ENCODE results near the gene OR7G2.
"Not testable (repeated sequence)": the region's sequence is repeated elsewhere in the genome, so short reads cannot be mapped to it uniquely, and the experiment has no call there.

The OR7G2 gene

GRCh38 chr19:9076901-9077300 lies 30.4 kb downstream of the OR7G2 start:
- no peaks in the 10 kb centered on the region for H3K27me3 ChIP-seq (replicated peaks; ENCODE audit: control insufficient read depth, insufficient read depth, low read length, poor library complexity, severe bottlenecking)
- no peaks in the 10 kb centered on the region for H3K4me1 ChIP-seq (ENCODE audit: control insufficient read depth, insufficient read depth, low read length, poor library complexity, severe bottlenecking)
- H3K27ac ChIP-seq (ENCODE audit: insufficient read depth, low read length, poor library complexity, severe bottlenecking) = no peak overlapping the region
- H3K9me3 ChIP-seq (ENCODE audit: control insufficient read depth, low read length) = no peaks in the 10 kb centered on the region
- no peaks in the 10 kb centered on the region for H3K36me3 ChIP-seq (ENCODE audit: control insufficient read depth, insufficient read depth, low read length)
- H3K4me3 ChIP-seq (ENCODE audit: insufficient read depth, low read depth, low read length, poor library complexity, severe bottlenecking) = no peak overlapping the region
- DNase-seq = no peak

- H3K9me3 ChIP-seq (ENCODE audit: control insufficient read depth, low read length) = no peaks in the 10 kb centered on the region
- no peaks in the 10 kb centered on the region for H3K36me3 ChIP-seq (ENCODE audit: control insufficient read depth, insufficient read depth, low read length)
- no peak overlapping the region for H3K27ac ChIP-seq (ENCODE audit: insufficient read depth, low read length, poor library complexity, severe bottlenecking)
- no peaks in the 10 kb centered on the region for H3K4me1 ChIP-seq (ENCODE audit: control insufficient read depth, insufficient read depth, low read length, poor library complexity, severe bottlenecking)
- DNase-seq = no peak
- H3K4me3 ChIP-seq (ENCODE audit: insufficient read depth, low read depth, low read length, poor library complexity, severe bottlenecking) = no peak overlapping the region
- H3K27me3 ChIP-seq (replicated peaks; ENCODE audit: control insufficient read depth, insufficient read depth, low read length, poor library complexity, severe bottlenecking) = no peaks in the 10 kb centered on the region
Observed at GRCh38 chr19:9075064-9075949, 32.0 kb downstream of the OR7G2 start.

- Histone ChIP-seq H3K36me3 (ENCODE audit: control insufficient read depth, insufficient read depth, low read length) (no peaks in the 10 kb centered on the region), H3K27me3 (replicated peaks; ENCODE audit: control insufficient read depth, insufficient read depth, low read length, poor library complexity, severe bottlenecking) (no peaks in the 10 kb centered on the region), H3K9me3 (ENCODE audit: control insufficient read depth, low read length) (no peaks in the 10 kb centered on the region), H3K4me3 (ENCODE audit: insufficient read depth, low read depth, low read length, poor library complexity, severe bottlenecking) (no peak overlapping the region), H3K4me1 (ENCODE audit: control insufficient read depth, insufficient read depth, low read length, poor library complexity, severe bottlenecking) (no peaks in the 10 kb centered on the region), H3K27ac (ENCODE audit: insufficient read depth, low read length, poor library complexity, severe bottlenecking) (no peak overlapping the region)
- DNase-seq = no peak
Observed at GRCh38 chr19:9073806-9074205, 33.5 kb downstream of the OR7G2 start.

GRCh38 chr19:9071720-9072119 lies 35.6 kb downstream of the OR7G2 start:
- H3K27me3 ChIP-seq (replicated peaks; ENCODE audit: control insufficient read depth, insufficient read depth, low read length, poor library complexity, severe bottlenecking); DNase-seq; H3K4me1 ChIP-seq (ENCODE audit: control insufficient read depth, insufficient read depth, low read length, poor library complexity, severe bottlenecking); H3K4me3 ChIP-seq (ENCODE audit: insufficient read depth, low read depth, low read length, poor library complexity, severe bottlenecking); H3K27ac ChIP-seq (ENCODE audit: insufficient read depth, low read length, poor library complexity, severe bottlenecking); H3K9me3 ChIP-seq (ENCODE audit: control insufficient read depth, low read length); H3K36me3 ChIP-seq (ENCODE audit: control insufficient read depth, insufficient read depth, low read length): not testable (repeated sequence)

GRCh38 chr19:9070066-9070465 lies 37.2 kb downstream of the OR7G2 start:
- no peak for DNase-seq

GRCh38 chr19:9065457-9066014 lies 41.7 kb downstream of the OR7G2 start:
- no peak for DNase-seq
- Histone ChIP-seq H3K4me3 (ENCODE audit: insufficient read depth, low read depth, low read length, poor library complexity, severe bottlenecking) (no peak overlapping the region), H3K27me3 (replicated peaks; ENCODE audit: control insufficient read depth, insufficient read depth, low read length, poor library complexity, severe bottlenecking) (no peaks in the 10 kb centered on the region), H3K27ac (ENCODE audit: insufficient read depth, low read length, poor library complexity, severe bottlenecking) (no peak overlapping the region), H3K36me3 (ENCODE audit: control insufficient read depth, insufficient read depth, low read length) (no peaks in the 10 kb centered on the region), H3K9me3 (ENCODE audit: control insufficient read depth, low read length) (no peaks in the 10 kb centered on the region), H3K4me1 (ENCODE audit: control insufficient read depth, insufficient read depth, low read length, poor library complexity, severe bottlenecking) (no peaks in the 10 kb centered on the region)

More at GRCh38 chr19:9070066-9070465, 37.2 kb downstream of the OR7G2 start:
- H3K9me3 ChIP-seq (ENCODE audit: control insufficient read depth, low read length) = no peaks in the 10 kb centered on the region
- no peak overlapping the region for H3K27ac ChIP-seq (ENCODE audit: insufficient read depth, low read length, poor library complexity, severe bottlenecking)
- no peak overlapping the region for H3K4me3 ChIP-seq (ENCODE audit: insufficient read depth, low read depth, low read length, poor library complexity, severe bottlenecking)
- no peaks in the 10 kb centered on the region for H3K27me3 ChIP-seq (replicated peaks; ENCODE audit: control insufficient read depth, insufficient read depth, low read length, poor library complexity, severe bottlenecking)
- no peaks in the 10 kb centered on the region for H3K36me3 ChIP-seq (ENCODE audit: control insufficient read depth, insufficient read depth, low read length)
- H3K4me1 ChIP-seq (ENCODE audit: control insufficient read depth, insufficient read depth, low read length, poor library complexity, severe bottlenecking) = no peaks in the 10 kb centered on the region

GRCh38 chr19:9061879-9062278 lies 45.4 kb downstream of the OR7G2 start:
- Histone ChIP-seq H3K27me3 (replicated peaks; ENCODE audit: control insufficient read depth, insufficient read depth, low read length, poor library complexity, severe bottlenecking) (no peaks in the 10 kb centered on the region), H3K4me1 (ENCODE audit: control insufficient read depth, insufficient read depth, low read length, poor library complexity, severe bottlenecking) (no peaks in the 10 kb centered on the region), H3K4me3 (ENCODE audit: insufficient read depth, low read depth, low read length, poor library complexity, severe bottlenecking) (no peak overlapping the region), H3K36me3 (ENCODE audit: control insufficient read depth, insufficient read depth, low read length) (no peaks in the 10 kb centered on the region), H3K27ac (ENCODE audit: insufficient read depth, low read length, poor library complexity, severe bottlenecking) (no peak overlapping the region), H3K9me3 (ENCODE audit: control insufficient read depth, low read length) (no peaks in the 10 kb centered on the region)
- no peak for DNase-seq

- no peak for DNase-seq
Observed at GRCh38 chr19:9060564-9061340, 46.5 kb downstream of the OR7G2 start.

GRCh38 chr19:9058905-9059667 lies 48.2 kb downstream of the OR7G2 start:
- H3K9me3 ChIP-seq (ENCODE audit: control insufficient read depth, low read length) = no peaks in the 10 kb centered on the region
- DNase-seq = no peak
- no peak overlapping the region for H3K4me3 ChIP-seq (ENCODE audit: insufficient read depth, low read depth, low read length, poor library complexity, severe bottlenecking)
- no peaks in the 10 kb centered on the region for H3K27me3 ChIP-seq (replicated peaks; ENCODE audit: control insufficient read depth, insufficient read depth, low read length, poor library complexity, severe bottlenecking)
- no peaks in the 10 kb centered on the region for H3K4me1 ChIP-seq (ENCODE audit: control insufficient read depth, insufficient read depth, low read length, poor library complexity, severe bottlenecking)
- no peak overlapping the region for H3K27ac ChIP-seq (ENCODE audit: insufficient read depth, low read length, poor library complexity, severe bottlenecking)
- H3K36me3 ChIP-seq (ENCODE audit: control insufficient read depth, insufficient read depth, low read length) = no peaks in the 10 kb centered on the region

More at GRCh38 chr19:9060564-9061340, 46.5 kb downstream of the OR7G2 start:
- Histone ChIP-seq H3K9me3 (ENCODE audit: control insufficient read depth, low read length) (no peaks in the 10 kb centered on the region), H3K27me3 (replicated peaks; ENCODE audit: control insufficient read depth, insufficient read depth, low read length, poor library complexity, severe bottlenecking) (no peaks in the 10 kb centered on the region), H3K4me1 (ENCODE audit: control insufficient read depth, insufficient read depth, low read length, poor library complexity, severe bottlenecking) (no peaks in the 10 kb centered on the region), H3K4me3 (ENCODE audit: insufficient read depth, low read depth, low read length, poor library complexity, severe bottlenecking) (no peak overlapping the region), H3K27ac (ENCODE audit: insufficient read depth, low read length, poor library complexity, severe bottlenecking) (no peak overlapping the region), H3K36me3 (ENCODE audit: control insufficient read depth, insufficient read depth, low read length) (no peaks in the 10 kb centered on the region)
